ENCODE results near the gene MIEF1.

MIEF1 gene

GRCh38 chr22:39457556-39458443 lies 44.3 kb upstream of the MIEF1 start:
- H3K4me3 ChIP-seq (ENCODE audit: low read depth, low read length) = peak overlapping the region; percentile 23
- no peak for DNase-seq (ENCODE audit: low read depth)
- no peak for TF ChIP-seq CTCF (IDR thresholded peaks at IDR 0.05; ENCODE audit: low read depth, low read length, missing control alignments)
- in situ Hi-C loops (cut with HindIII; ENCODE audit: low sequenced_read_pairs) = no loop called here

GRCh38 chr22:39458444-39459083 lies 43.5 kb upstream of the MIEF1 start:
- in situ Hi-C loops (cut with HindIII; ENCODE audit: low sequenced_read_pairs) = no loop called here

GRCh38 chr22:39459681-39460080 lies 42.4 kb upstream of the MIEF1 start:
- no peak for DNase-seq (ENCODE audit: low read depth)
- H3K4me3 ChIP-seq (ENCODE audit: low read depth, low read length) = no peak overlapping the region
- in situ Hi-C loops (cut with HindIII; ENCODE audit: low sequenced_read_pairs) = no loop called here
- TF ChIP-seq CTCF (IDR thresholded peaks at IDR 0.05; ENCODE audit: low read depth, low read length, missing control alignments) = no peak

More at GRCh38 chr22:39458444-39459083, 43.5 kb upstream of the MIEF1 start:
- no peak for TF ChIP-seq CTCF (IDR thresholded peaks at IDR 0.05; ENCODE audit: low read depth, low read length, missing control alignments)
- H3K4me3 ChIP-seq (ENCODE audit: low read depth, low read length) = no peak overlapping the region
- DNase-seq (ENCODE audit: low read depth) = no peak

- in situ Hi-C loops (cut with HindIII; ENCODE audit: low sequenced_read_pairs) = no loop called here
- H3K4me3 ChIP-seq (ENCODE audit: low read depth, low read length) = no peak overlapping the region
- DNase-seq (ENCODE audit: low read depth) = no peak
- no peak for TF ChIP-seq CTCF (IDR thresholded peaks at IDR 0.05; ENCODE audit: low read depth, low read length, missing control alignments)
These were observed 39.5 kb upstream of the MIEF1 start for GRCh38 chr22:39462443-39463221.

- H3K4me3 ChIP-seq (ENCODE audit: low read depth, low read length) = no peak overlapping the region
- no peak for TF ChIP-seq CTCF (IDR thresholded peaks at IDR 0.05; ENCODE audit: low read depth, low read length, missing control alignments)
- no peak for DNase-seq (ENCODE audit: low read depth)
- in situ Hi-C loops (cut with HindIII; ENCODE audit: low sequenced_read_pairs) = no loop called here
These were observed 38.8 kb upstream of the MIEF1 start for GRCh38 chr22:39463277-39463676.

GRCh38 chr22:39463931-39464390 lies 38.1 kb upstream of the MIEF1 start:
- no peak for TF ChIP-seq CTCF (IDR thresholded peaks at IDR 0.05; ENCODE audit: low read depth, low read length, missing control alignments)
- in situ Hi-C loops (cut with HindIII; ENCODE audit: low sequenced_read_pairs) = no loop called here
- no peak overlapping the region for H3K4me3 ChIP-seq (ENCODE audit: low read depth, low read length)
- DNase-seq (ENCODE audit: low read depth) = no peak

Data from astrocyte of the cerebellum (primary cell).